Stimulated activated CD4-positive, alpha-beta T cell treated with anti-CD3 and anti-CD28 coated beads, Interleukin-1b, Interleukin-23, amount 100 ng/mL, for 1 hour (primary cell): Measurements from ENCODE around the gene BSDC1.

ENCODE experiments used
- DNase-seq, 2 donors: peaks; one replicate each; pipeline ENCODE4 v3.0.0-alpha.2; 2020; ENCODE audit warnings: low read depth in 2 of 2

The BSDC1 gene

DNA sequence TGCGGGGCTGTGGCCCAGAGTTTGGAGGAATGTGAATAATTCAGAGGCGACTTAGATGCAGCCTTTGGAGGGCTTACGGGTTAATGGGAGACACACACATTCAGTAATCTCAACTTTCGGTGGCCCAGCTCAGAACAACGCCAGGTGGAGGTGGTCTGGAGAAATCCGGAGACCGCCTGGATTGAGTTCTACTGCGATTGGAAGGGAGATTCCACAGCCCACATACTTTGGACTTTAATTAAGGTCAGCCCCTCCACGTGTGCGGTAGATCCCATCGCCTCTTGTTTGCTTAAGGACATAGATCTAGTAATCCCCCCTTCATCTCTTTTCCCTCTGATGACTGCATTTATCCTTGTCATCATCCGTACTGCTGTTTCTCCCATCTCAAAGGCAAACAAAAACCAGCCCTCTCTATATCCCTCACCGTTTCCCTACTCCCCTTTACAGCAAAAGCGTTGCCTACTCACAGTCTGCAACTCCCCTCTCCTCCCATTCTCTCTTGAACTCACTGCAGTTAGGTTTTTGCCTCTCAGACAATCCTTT lies 720 bp upstream of the BSDC1 start:
- no peak for DNase-seq

- DNase-seq, result peak in 1 of 2 donors; percentile 14
Measured at GRCh38 chr1:32393832-32394140, 455 bp downstream of the BSDC1 start.

GRCh38 chr1:32393136-32393535 lies 1.1 kb downstream of the BSDC1 start:
- DNase-seq, result no peak

DNA sequence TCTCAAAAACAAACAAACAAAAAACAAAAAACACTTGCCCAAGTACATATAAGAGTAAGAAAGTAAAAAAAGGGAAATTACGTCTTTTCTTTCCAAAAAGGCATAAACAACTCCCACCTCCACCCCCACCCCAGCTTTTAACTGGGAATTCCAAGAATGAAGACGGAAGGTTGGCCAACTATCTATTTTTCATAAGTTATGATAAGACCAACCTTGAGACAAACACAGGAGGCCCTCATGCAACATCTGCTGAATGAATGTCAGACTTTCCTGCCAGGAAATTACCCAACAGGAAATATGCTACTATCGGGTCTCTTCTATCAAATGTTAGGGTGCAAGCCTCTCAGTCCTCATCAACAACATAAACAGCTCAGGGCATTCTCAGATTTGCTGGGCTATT lies 1.9 kb downstream of the BSDC1 start:
- DNase-seq, result no peak

DNA sequence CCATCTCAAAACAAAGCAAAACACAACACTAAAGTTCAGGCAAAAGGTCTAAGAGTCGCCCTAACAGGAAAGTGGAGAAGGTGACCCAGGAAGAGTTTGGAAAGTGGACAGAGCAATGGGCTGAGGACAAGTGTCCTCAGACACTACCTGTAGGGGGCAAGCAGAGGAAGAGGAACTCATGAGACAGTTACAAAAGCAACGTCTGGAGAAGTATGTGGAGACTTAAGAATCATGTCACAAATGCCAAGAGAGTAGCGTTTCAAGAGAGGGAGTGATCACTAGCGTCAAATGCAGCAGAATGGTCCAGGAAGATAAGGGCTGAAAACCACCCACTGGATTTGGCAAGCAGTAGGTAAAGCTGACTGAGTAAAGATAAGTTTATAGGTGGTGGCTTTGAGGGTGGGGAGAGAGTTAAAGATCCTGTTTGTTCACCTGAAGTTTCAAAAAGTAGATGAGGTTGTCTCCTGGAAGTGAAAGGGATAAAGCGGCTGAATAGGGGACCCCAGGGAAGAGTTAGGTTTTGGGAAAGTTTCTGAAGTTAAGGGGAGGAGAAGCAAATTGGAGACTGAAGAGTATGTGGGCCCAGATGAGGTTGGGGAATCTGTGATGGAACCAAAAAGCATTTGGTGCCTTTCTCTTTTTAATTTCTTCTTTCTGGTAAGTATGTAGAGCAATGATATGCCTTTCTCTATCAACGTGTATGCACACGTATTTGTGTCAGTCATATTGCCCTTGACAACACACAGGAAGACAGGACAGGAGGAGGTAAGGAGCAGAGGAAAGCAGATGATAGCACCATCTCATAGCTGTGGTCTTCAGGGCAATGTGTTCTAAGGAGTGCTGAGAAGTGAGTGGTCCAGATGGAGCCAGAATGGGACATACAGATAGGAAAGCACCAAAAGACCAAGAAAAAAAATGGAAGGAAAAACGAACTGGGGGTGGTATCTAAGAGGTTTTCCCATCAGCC lies 3.1 kb downstream of the BSDC1 start:
- DNase-seq, result no peak

DNA sequence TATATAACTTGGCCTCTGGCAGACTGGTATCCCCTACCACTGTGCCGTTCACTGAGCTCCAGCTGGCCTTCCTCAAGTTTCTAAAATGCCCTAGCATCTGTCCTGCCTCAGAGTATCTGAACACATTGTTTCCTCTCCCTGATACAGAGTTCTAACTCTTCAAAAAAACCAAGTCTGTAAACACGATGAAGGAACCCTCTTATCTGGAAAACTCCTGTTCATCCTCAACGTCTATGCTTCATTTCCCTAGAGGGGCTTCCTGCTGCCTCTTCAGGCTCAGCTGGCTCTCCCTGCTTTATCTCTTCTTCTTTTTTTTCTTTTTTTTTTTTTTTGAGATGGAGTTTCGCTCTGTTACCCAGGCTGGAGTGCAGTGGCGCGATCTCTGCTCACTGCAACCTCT lies 5.6 kb downstream of the BSDC1 start:
- no peak for DNase-seq

DNA sequence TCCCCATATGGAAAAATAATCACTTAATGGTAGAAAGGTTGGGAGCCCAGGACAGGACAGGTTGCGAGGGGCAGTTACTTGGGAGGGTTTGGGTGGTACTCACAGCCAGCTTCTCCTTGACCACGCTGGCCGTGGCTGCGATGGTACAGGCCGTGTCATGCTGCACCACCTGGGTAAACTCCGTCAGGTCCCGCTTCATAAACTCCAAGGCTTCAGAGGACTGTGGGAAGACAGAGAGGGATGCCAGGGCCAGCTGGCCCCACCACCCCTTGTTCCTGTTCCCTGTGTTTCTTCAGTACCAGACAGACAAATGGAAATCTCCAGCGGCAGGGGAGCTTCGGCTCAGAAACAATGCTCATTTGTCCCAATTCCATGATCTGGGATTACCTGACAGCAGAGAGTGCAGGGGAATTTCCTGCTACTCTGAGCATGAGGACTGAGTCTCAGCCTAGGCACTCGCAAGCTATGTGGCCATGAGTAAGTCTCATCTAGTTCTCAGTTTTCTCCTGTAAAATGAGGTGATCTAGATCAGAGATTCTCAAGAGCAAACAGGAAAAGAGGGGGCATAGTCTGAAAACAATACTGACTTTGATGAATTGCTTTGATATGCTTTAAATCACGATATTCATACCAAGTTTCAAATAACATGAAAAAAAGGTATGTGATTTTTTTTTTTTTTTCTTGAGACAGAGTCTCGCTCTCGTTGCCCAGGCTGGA lies 7.4 kb downstream of the BSDC1 start:
- no peak for DNase-seq

DNA sequence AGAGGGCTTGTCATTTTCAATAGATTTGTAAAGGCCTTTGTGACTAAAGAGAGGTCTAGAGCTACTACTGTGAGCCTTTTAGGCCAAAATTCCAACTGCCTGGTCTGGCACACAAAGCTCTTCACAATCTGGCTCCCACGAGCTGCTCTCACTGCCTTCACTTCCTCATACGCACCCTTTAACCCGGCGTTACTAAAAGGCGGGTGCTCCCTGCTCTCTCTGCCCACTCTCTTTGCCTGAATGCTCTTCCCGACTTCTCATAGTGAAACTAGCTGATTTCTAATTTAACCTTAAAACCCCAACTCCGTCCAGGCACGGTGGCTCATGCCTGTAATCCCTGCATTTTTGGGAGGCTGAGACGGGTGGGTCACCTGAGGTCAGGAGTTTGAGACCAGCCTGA lies 14.2 kb downstream of the BSDC1 start:
- no peak for DNase-seq

GRCh38 chr1:32377541-32378220 lies 16.6 kb downstream of the BSDC1 start:
- no peak for DNase-seq

DNA sequence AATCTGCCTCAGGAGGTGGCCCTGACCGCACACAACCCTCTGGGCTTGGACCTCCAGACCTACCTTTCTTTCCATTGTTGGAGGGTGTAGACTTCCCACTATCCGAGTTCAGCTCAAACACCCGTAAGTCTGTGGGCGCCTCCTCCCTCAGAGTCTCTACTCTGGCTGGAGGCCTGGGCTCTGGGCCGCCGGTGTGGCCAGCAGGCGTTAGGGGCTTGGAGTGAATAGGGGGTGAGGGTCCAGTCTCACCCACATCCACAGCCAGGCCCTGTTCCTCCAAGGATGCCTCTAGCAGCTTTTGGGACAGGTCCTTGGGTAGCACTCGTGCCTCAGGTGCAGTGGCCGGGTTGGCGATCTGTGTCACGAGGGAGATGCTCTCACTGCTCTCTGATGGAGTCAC lies 18.0 kb downstream of the BSDC1 start:
- no peak for DNase-seq

- DNase-seq, result no peak
Measured at GRCh38 chr1:32373996-32374592, 20.1 kb downstream of the BSDC1 start.

DNA sequence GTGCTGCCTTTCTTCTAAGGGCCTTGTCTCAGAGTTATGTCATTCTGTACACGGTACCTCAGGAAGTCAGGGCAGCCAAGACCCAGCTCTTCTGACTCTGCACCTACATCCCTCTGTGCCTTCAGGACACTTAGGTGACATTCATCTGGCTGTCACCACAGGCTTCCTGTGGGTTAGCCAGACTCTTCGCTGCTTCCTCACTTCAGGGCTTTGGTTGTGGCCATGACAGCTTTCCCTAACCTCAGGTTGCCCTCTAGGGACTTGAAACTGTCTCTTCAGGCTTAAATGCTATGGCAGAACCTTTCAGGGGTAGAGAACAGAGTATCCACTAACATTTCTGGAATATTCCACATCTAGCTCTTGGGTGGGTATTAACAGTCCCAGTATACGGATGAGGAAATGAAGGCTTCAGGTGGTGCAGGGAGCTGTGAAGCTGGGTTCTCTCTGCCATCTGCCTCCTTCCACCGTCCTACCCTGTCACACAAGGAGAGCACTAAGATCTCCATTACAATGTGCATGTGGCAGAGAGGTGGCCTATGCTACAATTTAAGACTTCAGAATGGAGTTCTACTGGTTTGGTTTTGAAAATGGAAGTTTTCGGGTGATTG lies 22.0 kb downstream of the BSDC1 start:
- DNase-seq, result no peak

GRCh38 chr1:32367912-32368635 lies 26.2 kb downstream of the BSDC1 start:
- no peak for DNase-seq

- no peak for DNase-seq
Measured at GRCh38 chr1:32365445-32365844, 28.8 kb downstream of the BSDC1 start.

- DNase-seq, result no peak
Measured at GRCh38 chr1:32364836-32365235, 29.4 kb downstream of the BSDC1 start.

- DNase-seq, result no peak
Measured at GRCh38 chr1:32363713-32364112, 30.5 kb downstream of the BSDC1 start.

DNA sequence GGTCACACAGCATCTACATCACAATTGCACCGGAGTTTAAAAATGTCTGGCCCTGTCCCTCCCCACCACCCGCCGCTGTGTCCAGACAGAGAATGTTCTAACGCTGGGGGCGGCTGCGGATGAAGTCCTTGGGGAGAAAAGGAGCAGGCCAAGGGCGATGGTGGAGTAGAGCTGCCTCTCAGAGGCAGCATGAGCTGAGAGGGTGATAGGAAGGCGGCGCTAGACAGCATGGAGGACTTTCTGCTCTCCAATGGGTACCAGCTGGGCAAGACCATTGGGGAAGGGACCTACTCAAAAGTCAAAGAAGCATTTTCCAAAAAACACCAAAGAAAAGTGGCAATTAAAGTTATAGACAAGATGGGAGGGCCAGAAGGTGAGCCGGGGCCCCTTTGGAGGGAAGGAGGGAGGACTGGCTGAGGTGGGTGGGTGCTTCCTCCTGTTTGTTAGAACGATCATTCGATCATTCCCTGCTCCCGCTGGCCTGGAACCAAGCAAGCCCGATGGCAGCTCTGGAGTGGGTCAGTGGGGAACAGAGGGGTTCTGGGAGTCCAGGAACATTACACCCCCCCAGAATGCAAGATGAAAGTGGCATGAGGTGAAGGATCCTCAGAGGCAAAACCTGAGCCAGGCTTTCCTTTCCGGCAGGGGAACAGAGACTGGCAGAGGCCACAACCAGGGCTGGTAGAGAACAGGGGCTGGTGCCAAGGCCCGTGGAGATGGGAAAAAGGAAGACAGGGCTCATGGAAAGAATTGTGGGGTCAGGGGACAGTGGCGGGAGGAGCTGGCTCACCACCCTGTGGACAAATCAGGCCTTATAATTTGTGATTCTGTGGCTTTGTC lies 31.5 kb downstream of the BSDC1 start, which contains the start of the genes FAM229A and TSSK3:
Gene FAM229A (minus strand): TSS at position 12 of the 840 bp plus-strand sequence. CDS start 394 bp downstream, outside the sequence.
Gene TSSK3 (plus strand): TSS at position 66 of the 840 bp plus-strand sequence. CDS start 163 bp downstream, at position 229.
- no peak for DNase-seq

GRCh38 chr1:32361674-32362473 lies 32.4 kb downstream of the BSDC1 start:
- peak in 1 of 2 donors; percentile 22 for DNase-seq

- DNase-seq, result no peak
Measured at GRCh38 chr1:32361308-32361673, 33.0 kb downstream of the BSDC1 start.
